Measurements from ENCODE around the gene UIMC1. TPM values are rescaled to one million over a fixed set of nuclear protein-coding genes. Genes with fewer than 3 reads are reported as not detected.
"Not testable (repeated sequence)": the region's sequence is repeated elsewhere in the genome, so short reads cannot be mapped to it uniquely, and the experiment has no call there.

The UIMC1 gene
- total RNA-seq, 1 donor from 2014 or later = 67.7 TPM

GRCh38 chr5:176995896-176996767, 10.4 kb downstream of the UIMC1 start:
- Mint-ChIP-seq H3K4me1 (no peaks in the 10 kb centered on the region), H3K27ac (no peak overlapping the region), H3K27me3 (ENCODE audit: insufficient read depth, low read depth) (no peaks in the 10 kb centered on the region), H3K9me3 (peaks cover 48% of the 10 kb centered on the region), H3K36me3 (peaks cover 41% of the 10 kb centered on the region), H3K4me3 (no peak overlapping the region)
- Histone ChIP-seq H3K4me3 (no peak overlapping the region), H3F3A (ENCODE audit: low read depth) (peaks cover 28% of the 10 kb centered on the region), H3K4me1 (no peaks in the 10 kb centered on the region), H3K27ac (no peak overlapping the region), H3K9me3 (ENCODE audit: low read depth) (peaks cover 19% of the 10 kb centered on the region), H4K20me1 (ENCODE audit: low read depth) (no peaks in the 10 kb centered on the region), H3K36me3 (peaks cover 5% of the 10 kb centered on the region), H3K9ac (no peak overlapping the region), H3K4me2 (no peak overlapping the region), H3K79me2 (ENCODE audit: low read depth) (peaks cover 100% of the 10 kb centered on the region), H2AFZ (replicated peaks) (no peak overlapping the region), H3K27me3 (no peaks in the 10 kb centered on the region)
- TF ChIP-seq EZH2phosphoT487 (IDR thresholded peaks at IDR 0.05) = no peak
- DNase-seq (ENCODE audit: low spot score) = no peak

GRCh38 chr5:176995122-176995490, 11.5 kb downstream of the UIMC1 start:
- peaks cover 28% of the 10 kb centered on the region for H3F3A ChIP-seq (ENCODE audit: low read depth)

DNA sequence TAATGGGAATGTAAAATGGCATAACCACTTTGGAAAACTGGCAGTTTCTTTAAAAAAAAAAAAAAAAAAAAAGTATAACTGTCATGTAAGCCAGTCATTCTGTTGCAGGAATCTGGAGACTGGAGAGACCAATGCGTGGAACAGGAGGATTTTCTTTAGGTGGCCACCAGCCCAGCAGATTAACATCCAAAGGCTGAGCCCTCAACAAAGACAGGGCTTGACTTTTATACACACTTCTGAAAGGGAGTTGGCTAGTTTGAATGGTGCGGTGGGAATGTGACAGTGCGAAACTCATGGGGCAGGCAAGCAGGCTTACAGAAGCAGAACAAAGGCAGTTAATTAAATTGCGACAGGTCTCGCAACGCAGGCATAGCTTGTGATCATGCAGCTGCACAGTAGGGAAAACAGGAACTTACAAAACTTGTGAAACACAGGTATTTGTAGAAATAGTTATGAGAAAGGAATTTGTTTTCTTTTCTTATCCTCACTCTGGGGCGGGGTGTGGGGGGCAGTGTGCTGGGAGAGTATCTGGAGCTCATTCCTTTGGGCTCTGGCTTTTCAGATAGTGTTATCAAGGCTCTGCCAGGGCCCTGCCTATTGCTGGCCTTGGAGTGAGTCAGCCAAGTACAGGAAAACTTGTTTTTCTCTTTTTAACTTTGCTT, 12.0 kb downstream of the UIMC1 start:
- Mint-ChIP-seq H3K27me3 (ENCODE audit: insufficient read depth, low read depth) (no peaks in the 10 kb centered on the region), H3K9me3 (peaks cover 42% of the 10 kb centered on the region), H3K4me1 (no peaks in the 10 kb centered on the region), H3K27ac (no peak overlapping the region), H3K36me3 (peaks cover 31% of the 10 kb centered on the region), H3K4me3 (no peak overlapping the region)
- H3F3A ChIP-seq (ENCODE audit: low read depth) = peaks cover 28% of the 10 kb centered on the region
- H2AFZ ChIP-seq (replicated peaks) = no peak overlapping the region
- DNase-seq (ENCODE audit: low spot score) = peak; percentile 58
- H3K79me2 ChIP-seq (ENCODE audit: low read depth) = peaks cover 100% of the 10 kb centered on the region
- H3K4me2 ChIP-seq = no peak overlapping the region
- no peaks in the 10 kb centered on the region for H4K20me1 ChIP-seq (ENCODE audit: low read depth)
- peak overlapping the region; percentile 53 for H3K27ac ChIP-seq
- H3K4me3 ChIP-seq = no peak overlapping the region
- no peak overlapping the region for H3K9ac ChIP-seq
- peaks cover 5% of the 10 kb centered on the region for H3K36me3 ChIP-seq
- TF ChIP-seq EZH2 (IDR thresholded peaks at IDR 0.05) = no peak
- no peak for TF ChIP-seq CTCF (IDR thresholded peaks at IDR 0.05)
- no peak for TF ChIP-seq EZH2phosphoT487 (IDR thresholded peaks at IDR 0.05)
- no peaks in the 10 kb centered on the region for H3K27me3 ChIP-seq
- peaks cover 19% of the 10 kb centered on the region for H3K9me3 ChIP-seq (ENCODE audit: low read depth)
- no peaks in the 10 kb centered on the region for H3K4me1 ChIP-seq

More at GRCh38 chr5:176995122-176995490, 11.5 kb downstream of the UIMC1 start:
- H3K36me3 ChIP-seq = peaks cover 5% of the 10 kb centered on the region
- Mint-ChIP-seq H3K4me1 (no peaks in the 10 kb centered on the region), H3K9me3 (peaks cover 44% of the 10 kb centered on the region), H3K36me3 (peaks cover 34% of the 10 kb centered on the region), H3K4me3 (no peak overlapping the region), H3K27me3 (ENCODE audit: insufficient read depth, low read depth) (no peaks in the 10 kb centered on the region), H3K27ac (no peak overlapping the region)
- H3K4me3 ChIP-seq = no peak overlapping the region
- H3K9me3 ChIP-seq (ENCODE audit: low read depth) = peaks cover 19% of the 10 kb centered on the region
- no peak for DNase-seq (ENCODE audit: low spot score)
- peaks cover 100% of the 10 kb centered on the region for H3K79me2 ChIP-seq (ENCODE audit: low read depth)
- TF ChIP-seq EZH2phosphoT487 (IDR thresholded peaks at IDR 0.05) = no peak
- no peak for TF ChIP-seq EZH2 (IDR thresholded peaks at IDR 0.05)
- TF ChIP-seq CTCF (IDR thresholded peaks at IDR 0.05) = no peak
- H3K27ac ChIP-seq = peak overlapping the region; percentile 53
- H4K20me1 ChIP-seq (ENCODE audit: low read depth) = no peaks in the 10 kb centered on the region
- no peak overlapping the region for H2AFZ ChIP-seq (replicated peaks)
- no peaks in the 10 kb centered on the region for H3K4me1 ChIP-seq
- no peak overlapping the region for H3K9ac ChIP-seq
- H3K27me3 ChIP-seq = no peaks in the 10 kb centered on the region
- no peak overlapping the region for H3K4me2 ChIP-seq

- not testable (repeated sequence) for H3K4me1 Mint-ChIP-seq; H3K4me2 ChIP-seq; H3K27me3 Mint-ChIP-seq (ENCODE audit: insufficient read depth, low read depth); H3K27ac ChIP-seq; H3K36me3 ChIP-seq; H3K4me3 Mint-ChIP-seq; H4K20me1 ChIP-seq (ENCODE audit: low read depth); DNase-seq (ENCODE audit: low spot score); H3K27ac Mint-ChIP-seq; H3K27me3 ChIP-seq; H3K4me1 ChIP-seq; H3K9ac ChIP-seq; H3K4me3 ChIP-seq; H2AFZ ChIP-seq (replicated peaks)
- H3K9me3 ChIP-seq (ENCODE audit: low read depth) = peaks cover 19% of the 10 kb centered on the region
- H3K9me3 Mint-ChIP-seq = peaks cover 41% of the 10 kb centered on the region
- H3K79me2 ChIP-seq (ENCODE audit: low read depth) = peaks cover 100% of the 10 kb centered on the region
- H3F3A ChIP-seq (ENCODE audit: low read depth) = peaks cover 28% of the 10 kb centered on the region
- peaks cover 31% of the 10 kb centered on the region for H3K36me3 Mint-ChIP-seq
These were observed 13.5 kb downstream of the UIMC1 start for GRCh38 chr5:176993081-176993480.
